Breast epithelium (tissue), 3 donors: ENCODE data around the gene CXCL14.

Source experiments
- CTCF ChIP-seq, 3 donors: fragments of 450-650 bp; IDR thresholded peaks; one replicate each; pipeline ENCODE4 v1.5.1; 2016 to 2017; ENCODE audit warnings: antibody characterized with exemption in 3 of 3, mild to moderate bottlenecking in 3 of 3, moderate library complexity in 3 of 3
- POLR2A ChIP-seq: fragments of 450-650 bp; IDR thresholded peaks from one replicate; pipeline ENCODE4 v1.6.1; 2016; ENCODE audit warnings: antibody characterized with exemption, mild to moderate bottlenecking, moderate library complexity
- POLR2AphosphoS5 ChIP-seq, 3 donors: sonication (generic); formaldehyde crosslinking; IDR thresholded peaks; one replicate each; pipeline ENCODE4 v1.6.1; 2017; ENCODE audit warnings: antibody characterized with exemption in 3 of 3

GRCh38 chr5:135541807-135542502, 36.8 kb downstream of the CXCL14 start:
- TF ChIP-seq CTCF (IDR thresholded peaks at IDR 0.05) = no peak
- TF ChIP-seq POLR2A = no peak
- TF ChIP-seq POLR2AphosphoS5 (IDR thresholded peaks at IDR 0.05) = no peak
